Liver (tissue), 9 donors: ENCODE results near the gene CRTC2. TPM values are rescaled to one million over a fixed set of nuclear protein-coding genes. Genes with fewer than 3 reads are reported as not detected.

ENCODE experiments used
- DNase-seq: peaks from one replicate; pipeline ENCODE4 v3.0.0-alpha.2; 2017; ENCODE audit warnings: low spot score
- H3K27ac ChIP-seq, 2 donors: one replicate each; pipeline ENCODE4 v1.7.0; 2013; ENCODE audit warnings: inconsistent platforms in 2 of 2, low read length in 2 of 2, control low read depth in 1 of 2, low read depth in 1 of 2, mild to moderate bottlenecking in 1 of 2
- H3K27me3 ChIP-seq, 4 donors: one replicate each; pipeline versions ENCODE4 v1.6.1 to v1.7.0; 2013; ENCODE audit warnings: low read length in 3 of 4, inconsistent platforms in 1 of 4, mild to moderate bottlenecking in 1 of 4, moderate library complexity in 1 of 4; ENCODE audit not compliant: control insufficient read depth in 4 of 4, insufficient read depth in 4 of 4
- H3K36me3 ChIP-seq, 4 donors: one replicate each; pipeline versions ENCODE4 v1.6.1 to v1.7.0; 2013; ENCODE audit warnings: low read length in 3 of 4, mild to moderate bottlenecking in 3 of 4, low read depth in 1 of 4, moderate library complexity in 1 of 4; ENCODE audit not compliant: control insufficient read depth in 4 of 4, insufficient read depth in 3 of 4
- H3K4me1 ChIP-seq, 4 donors: one replicate each; pipeline versions ENCODE4 v1.6.1 to v1.7.0; 2013; ENCODE audit warnings: low read length in 3 of 4, mild to moderate bottlenecking in 3 of 4, moderate library complexity in 1 of 4; ENCODE audit not compliant: control insufficient read depth in 4 of 4, insufficient read depth in 4 of 4
- H3K4me3 ChIP-seq, 3 donors: one replicate each; pipeline versions ENCODE4 v1.6.1 to v1.7.0; 2013; ENCODE audit warnings: low read length in 3 of 3, control low read depth in 1 of 3, low read depth in 1 of 3, mild to moderate bottlenecking in 1 of 3
- H3K9ac ChIP-seq, 2 donors: one replicate each; pipeline ENCODE4 v1.7.0; 2013; ENCODE audit warnings: low read length in 2 of 2, mild to moderate bottlenecking in 2 of 2, moderate library complexity in 2 of 2, control low read depth in 1 of 2, low read depth in 1 of 2
- H3K9me3 ChIP-seq, 4 donors: one replicate each; pipeline versions ENCODE4 v1.6.1 to v1.7.0; 2013; ENCODE audit warnings: low read length in 3 of 4; ENCODE audit not compliant: control insufficient read depth in 4 of 4
- EGR1 ChIP-seq, 2 donors: IDR thresholded peaks; 2 replicates each; pipeline ENCODE4 v1.6.1; 2016 to 2018; ENCODE audit warnings: antibody characterized with exemption in 2 of 2, low read depth in 2 of 2
- FOXA1 ChIP-seq: IDR thresholded peaks from 2 replicates; pipeline ENCODE4 v1.6.1; 2016; ENCODE audit warnings: antibody characterized with exemption
- HNF4A ChIP-seq, 2 donors: conservative IDR thresholded peaks; 2 replicates each; pipeline ENCODE4 v1.6.1; 2016; ENCODE audit warnings: antibody characterized with exemption in 2 of 2, mild to moderate bottlenecking in 2 of 2
- JUND ChIP-seq, 2 donors: IDR thresholded peaks; 2 replicates each; pipeline ENCODE4 v1.6.1; 2016; ENCODE audit warnings: antibody characterized with exemption in 2 of 2
- MAX ChIP-seq: IDR thresholded peaks from 2 replicates; pipeline ENCODE4 v1.6.1; 2016; ENCODE audit warnings: antibody characterized with exemption
- NR2F2 ChIP-seq: IDR thresholded peaks from 2 replicates; pipeline ENCODE4 v1.6.1; 2016; ENCODE audit warnings: antibody characterized with exemption
- RAD21 ChIP-seq, 2 donors: IDR thresholded peaks; 2 replicates each; pipeline ENCODE4 v1.6.1; 2016; ENCODE audit warnings: antibody characterized with exemption in 2 of 2, mild to moderate bottlenecking in 2 of 2
- RXRA ChIP-seq, 2 donors: IDR thresholded peaks; 2 replicates each; pipeline ENCODE4 v1.6.1; 2017 to 2018; ENCODE audit warnings: antibody characterized with exemption in 2 of 2, mild to moderate bottlenecking in 1 of 2
- TAF1 ChIP-seq: conservative IDR thresholded peaks from 2 replicates; pipeline ENCODE4 v1.6.1; 2016; ENCODE audit warnings: antibody characterized with exemption, mild to moderate bottlenecking
- YY1 ChIP-seq: IDR thresholded peaks from 2 replicates; pipeline ENCODE4 v1.6.1; 2016; ENCODE audit warnings: antibody characterized with exemption, mild to moderate bottlenecking
- WGBS: extraction: QIAGEN DNeasy Blood & Tissue Kit; methylation state at CpG from one replicate; pipeline ENCODE4 v1.1.7; 2013; 5-methylcytosine and 5-hydroxymethylcytosine counted together
- polyA plus RNA-seq, 2 donors: library from polyadenylated mRNA; stranded (reverse) in 1 of 2; unstranded in 1 of 2; fragments of 200-250 nt in 1 of 2; fragments of >200 nt in 1 of 2; fragmentation: Nextera tagmentation in 1 of 2; extraction: Ambion mirVana in 1 of 2; gene quantifications; one replicate each; pipeline versions ENCODE4 v1.2.1 to v1.2.3, GENCODE V29; 2013 to 2015
- total RNA-seq, 2 donors: library from RNA; depleted of rRNA; stranded (reverse); fragments of >200 nt; gene quantifications; one replicate each; pipeline ENCODE4 v1.2.3, GENCODE V29; 2014
- TF ChIP-seq, protein P1 (sequence below): fragments of 150-350 bp; IDR thresholded peaks from 2 replicates; pipeline ENCODE4 v1.5.1; 2017; ENCODE audit warnings: improper control_type of control experiment, low read depth, low read length; ENCODE audit not compliant: missing input control
- donor health status: healthy.
- donor health status: healthy.
- donor health status: healthy.
- donor health status: healthy.
- donor health status: healthy.

The CRTC2 gene
- total and polyA plus RNA-seq, 4 donors: 4.9 to 14.9 (median 8.2) TPM

DNA sequence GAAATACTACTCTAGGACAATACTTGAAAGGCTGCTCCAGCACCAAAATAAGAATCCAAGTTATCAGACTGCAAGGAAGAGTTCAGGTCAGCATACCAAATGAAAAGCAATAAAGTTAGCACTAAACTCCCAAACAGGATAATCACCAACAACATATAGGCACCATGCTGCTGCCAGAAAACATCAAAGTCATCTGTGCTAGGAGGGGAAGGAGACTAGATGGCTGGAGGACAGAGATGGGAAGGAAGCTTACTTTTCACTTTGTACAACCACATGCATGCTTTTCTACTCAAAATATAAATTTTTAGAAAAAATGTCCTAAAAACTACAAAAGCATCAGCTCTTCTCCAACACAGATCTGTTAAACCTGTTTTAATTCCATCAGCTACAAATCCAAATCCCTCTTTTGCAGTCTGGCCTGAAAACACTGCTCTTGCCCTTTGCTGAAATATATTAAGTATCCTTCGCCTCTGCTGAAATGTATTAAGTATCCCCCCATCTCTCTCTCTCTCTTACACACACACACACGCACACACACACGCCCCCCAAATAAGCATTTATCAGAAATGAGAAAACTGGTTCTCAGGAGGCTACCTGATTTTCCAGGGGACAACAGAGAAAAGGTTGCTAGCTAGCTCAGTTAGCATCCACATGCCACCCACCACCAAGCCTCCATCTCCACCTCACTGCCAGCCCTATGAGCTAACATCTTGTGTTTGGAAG lies 37.2 kb downstream of the CRTC2 start:
- peaks cover 0 to 3% (median under 1%) of the 10 kb centered on the region in 4 donors for H3K36me3 ChIP-seq
- WGBS: 56% methylated on average over 3 of the region's 3 CpGs
- peak overlapping the region; percentile 36 to 38 for H3K9ac ChIP-seq
- no peaks in the 10 kb centered on the region for H3K27me3 ChIP-seq
- H3K4me1 ChIP-seq: peaks cover 13 to 32% (median 28%) of the 10 kb centered on the region in 4 donors
- no peak for DNase-seq
- peak overlapping the region; percentile 68 to 79 (median 72) for H3K4me3 ChIP-seq
- H3K27ac ChIP-seq: peak overlapping the region; percentile 75 to 77
- TF ChIP-seq MAX: no peak
- TF ChIP-seq TAF1: no peak
- no peaks in the 10 kb centered on the region for H3K9me3 ChIP-seq

GRCh38 chr1:153919876-153920852 lies 38.2 kb downstream of the CRTC2 start:
- no peaks in the 10 kb centered on the region for H3K27me3 ChIP-seq
- peak overlapping the region in 1 of 2 donors; percentile 16 for H3K27ac ChIP-seq
- H3K4me1 ChIP-seq: peaks cover 13 to 32% (median 28%) of the 10 kb centered on the region in 4 donors
- H3K9ac ChIP-seq: peak overlapping the region in 1 of 2 donors; percentile 38
- 65% methylated on average over 4 of the region's 4 CpGs for WGBS
- no peaks in the 10 kb centered on the region for H3K9me3 ChIP-seq
- no peak for DNase-seq
- no peak overlapping the region for H3K4me3 ChIP-seq
- H3K36me3 ChIP-seq: peaks cover 0 to 3% (median 2%) of the 10 kb centered on the region in 4 donors
- TF ChIP-seq TAF1 (no peak), RAD21 (IDR thresholded peaks at IDR 0.05) (peak; percentile 52 to 62), JUND (IDR thresholded peaks at IDR 0.05) (no peak), EGR1 (IDR thresholded peaks at IDR 0.05; ENCODE audit: low read depth in 2 of 2) (no peak), FOXA1 (no peak), NR2F2 (no peak), RXRA (IDR thresholded peaks at IDR 0.05) (no peak)
- TF ChIP-seq, protein P1, sequence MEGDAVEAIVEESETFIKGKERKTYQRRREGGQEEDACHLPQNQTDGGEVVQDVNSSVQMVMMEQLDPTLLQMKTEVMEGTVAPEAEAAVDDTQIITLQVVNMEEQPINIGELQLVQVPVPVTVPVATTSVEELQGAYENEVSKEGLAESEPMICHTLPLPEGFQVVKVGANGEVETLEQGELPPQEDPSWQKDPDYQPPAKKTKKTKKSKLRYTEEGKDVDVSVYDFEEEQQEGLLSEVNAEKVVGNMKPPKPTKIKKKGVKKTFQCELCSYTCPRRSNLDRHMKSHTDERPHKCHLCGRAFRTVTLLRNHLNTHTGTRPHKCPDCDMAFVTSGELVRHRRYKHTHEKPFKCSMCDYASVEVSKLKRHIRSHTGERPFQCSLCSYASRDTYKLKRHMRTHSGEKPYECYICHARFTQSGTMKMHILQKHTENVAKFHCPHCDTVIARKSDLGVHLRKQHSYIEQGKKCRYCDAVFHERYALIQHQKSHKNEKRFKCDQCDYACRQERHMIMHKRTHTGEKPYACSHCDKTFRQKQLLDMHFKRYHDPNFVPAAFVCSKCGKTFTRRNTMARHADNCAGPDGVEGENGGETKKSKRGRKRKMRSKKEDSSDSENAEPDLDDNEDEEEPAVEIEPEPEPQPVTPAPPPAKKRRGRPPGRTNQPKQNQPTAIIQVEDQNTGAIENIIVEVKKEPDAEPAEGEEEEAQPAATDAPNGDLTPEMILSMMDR: no peak

DNA sequence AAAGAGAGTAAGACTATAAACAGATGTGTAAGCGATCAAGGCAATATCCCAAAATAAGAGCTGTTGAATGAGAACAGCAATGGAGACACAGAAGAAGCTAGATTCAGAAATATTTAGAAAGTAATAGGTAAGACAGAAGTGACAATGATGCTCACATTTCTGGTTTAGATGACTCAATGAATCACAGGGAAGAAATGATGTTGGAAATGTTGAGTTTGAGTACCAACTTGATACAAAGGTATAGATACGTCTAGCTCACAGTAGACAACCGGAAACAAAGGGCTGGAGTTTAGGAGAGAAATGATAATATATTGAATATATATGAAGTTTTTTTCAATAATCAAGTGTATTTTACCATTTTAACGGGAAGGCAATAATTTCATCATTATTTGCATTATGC lies 42.1 kb downstream of the CRTC2 start:
- no peak overlapping the region for H3K9ac ChIP-seq
- TF ChIP-seq FOXA1 (no peak), HNF4A (conservative IDR thresholded peaks at IDR 0.05) (no peak), YY1 (no peak)
- peaks cover 7 to 25% (median 18%) of the 10 kb centered on the region in 4 donors for H3K4me1 ChIP-seq
- H3K27me3 ChIP-seq: no peaks in the 10 kb centered on the region
- WGBS: 98% methylated on average over 4 of the region's 4 CpGs
- H3K9me3 ChIP-seq: no peaks in the 10 kb centered on the region
- no peak overlapping the region for H3K27ac ChIP-seq
- no peak for DNase-seq
- no peak overlapping the region for H3K4me3 ChIP-seq
- peaks cover 0 to 4% (median 2%) of the 10 kb centered on the region in 4 donors for H3K36me3 ChIP-seq
